NCI-H748 treated with DMSO at 0.1 percent for 48 hours (cell line): ENCODE measurements around the gene PUSL1.

Experiments used
- DNase-seq: peaks from one replicate; lab custom pipeline; 2025; lab: John Stamatoyannopoulos, UW

The PUSL1 gene

DNA sequence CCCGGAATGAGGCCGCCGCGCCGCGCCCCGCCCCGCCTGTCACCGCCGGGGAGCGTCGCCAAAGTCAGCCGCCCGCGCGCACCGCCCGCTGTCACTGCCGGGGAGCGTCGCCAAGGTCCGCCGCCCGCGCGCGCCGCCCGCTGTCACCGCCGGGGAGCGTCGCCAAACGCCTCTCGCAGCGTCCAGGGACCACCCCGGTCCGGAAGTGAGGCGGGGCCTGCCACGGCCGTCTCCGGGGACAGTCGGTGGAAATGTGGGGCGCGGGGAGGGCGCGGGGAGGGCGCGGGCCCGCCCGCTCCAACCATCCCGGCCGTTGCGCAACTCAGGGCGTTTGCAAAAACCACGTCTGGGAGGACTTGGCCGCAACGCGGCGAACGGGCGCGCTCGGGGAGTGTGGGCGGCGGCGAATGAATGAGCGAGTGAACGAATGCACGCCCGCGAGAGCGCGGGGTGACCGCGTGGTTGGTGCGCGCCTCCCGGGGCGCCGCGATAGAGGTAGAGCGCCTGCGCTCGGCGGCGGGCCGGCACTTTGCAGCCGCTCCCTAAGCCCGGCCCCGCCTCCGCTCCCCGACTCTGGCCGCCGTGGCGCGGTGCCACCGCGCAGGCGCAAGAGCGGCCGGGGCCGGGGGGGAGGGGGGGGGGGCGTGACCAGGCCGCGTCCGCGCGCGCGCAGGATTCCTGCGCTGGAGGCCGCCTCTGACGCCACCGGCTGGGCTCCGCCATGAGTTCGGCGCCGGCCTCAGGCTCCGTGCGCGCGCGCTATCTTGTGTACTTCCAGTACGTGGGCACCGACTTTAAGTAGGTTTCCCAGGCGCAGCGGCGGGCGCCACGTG lies at the start of gene PUSL1, which contains the start of gene ACAP3:
Gene PUSL1, plus strand, starts transcription at position 675 of the 833 bp plus-strand sequence. Its CDS starts 47 bp downstream, at position 722.
Gene ACAP3, minus strand, starts transcription at position 8 of the 833 bp plus-strand sequence. CDS start 115 bp downstream, outside the sequence.
- DNase-seq: peak; percentile 63

DNA sequence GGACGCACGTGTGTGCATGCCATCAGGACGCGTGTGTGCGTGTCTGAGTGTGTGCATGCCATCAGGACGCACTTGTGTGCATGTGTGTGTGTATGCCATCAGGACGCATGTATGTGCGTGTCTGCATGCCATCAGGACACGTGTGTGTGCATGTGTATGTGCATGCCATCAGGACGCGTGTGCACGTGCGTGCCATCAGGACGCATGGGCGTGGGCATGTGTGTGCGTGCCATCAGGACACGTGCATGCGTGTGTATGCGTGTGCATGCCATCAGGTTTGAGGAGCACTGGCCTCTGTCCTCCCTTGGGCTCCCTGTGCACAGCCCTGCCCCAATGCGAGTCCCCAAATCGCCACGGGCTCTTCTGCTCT lies 49.3 kb upstream of the PUSL1 start:
- DNase-seq: no peak

DNA sequence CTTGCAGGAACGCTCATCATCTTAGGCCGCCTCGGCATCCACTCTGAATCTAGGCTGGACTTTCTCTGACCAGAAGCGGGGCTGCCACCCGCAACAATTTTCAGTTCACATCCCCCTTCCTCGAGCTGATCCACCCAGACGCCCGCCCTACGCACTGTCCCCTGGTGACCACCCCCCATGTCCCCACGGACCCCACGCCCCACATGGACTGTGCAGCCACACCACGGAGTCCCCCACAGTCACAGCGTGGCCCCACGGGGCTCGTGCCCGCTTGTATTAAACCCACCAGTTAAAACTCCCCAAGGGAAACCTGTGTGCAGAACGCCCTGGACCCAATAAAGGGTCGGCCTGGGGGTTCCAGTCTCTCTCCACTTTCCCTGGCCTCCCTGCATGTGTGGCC lies 48.9 kb upstream of the PUSL1 start:
- DNase-seq: no peak

GRCh38 chr1:1259951-1260600 lies 48.3 kb upstream of the PUSL1 start:
- DNase-seq: no peak

GRCh38 chr1:1260843-1261560 lies 47.4 kb upstream of the PUSL1 start:
- no peak for DNase-seq

DNA sequence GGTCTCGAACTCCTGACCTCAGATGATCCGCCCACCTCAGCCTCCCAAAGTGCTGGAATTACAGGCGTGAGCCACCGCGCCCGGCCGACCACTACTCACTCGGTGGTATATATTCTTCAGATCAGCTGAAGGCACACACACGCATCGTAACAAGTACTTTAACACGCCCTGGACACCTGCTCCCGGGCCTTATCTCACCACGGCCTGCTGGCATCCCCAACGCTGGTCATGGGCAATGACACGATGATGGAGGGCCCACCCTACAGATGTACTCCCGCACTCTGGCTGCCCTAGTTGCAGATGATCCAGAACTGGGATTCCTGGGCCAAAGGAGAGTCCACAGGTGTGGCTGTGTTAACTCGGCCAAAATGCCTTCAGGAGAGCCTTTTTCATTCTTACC lies 46.3 kb upstream of the PUSL1 start:
- no peak for DNase-seq

- no peak for DNase-seq
Observed at GRCh38 chr1:1262758-1263157, 45.6 kb upstream of the PUSL1 start.

GRCh38 chr1:1264026-1264425 lies 44.4 kb upstream of the PUSL1 start:
- no peak for DNase-seq

DNA sequence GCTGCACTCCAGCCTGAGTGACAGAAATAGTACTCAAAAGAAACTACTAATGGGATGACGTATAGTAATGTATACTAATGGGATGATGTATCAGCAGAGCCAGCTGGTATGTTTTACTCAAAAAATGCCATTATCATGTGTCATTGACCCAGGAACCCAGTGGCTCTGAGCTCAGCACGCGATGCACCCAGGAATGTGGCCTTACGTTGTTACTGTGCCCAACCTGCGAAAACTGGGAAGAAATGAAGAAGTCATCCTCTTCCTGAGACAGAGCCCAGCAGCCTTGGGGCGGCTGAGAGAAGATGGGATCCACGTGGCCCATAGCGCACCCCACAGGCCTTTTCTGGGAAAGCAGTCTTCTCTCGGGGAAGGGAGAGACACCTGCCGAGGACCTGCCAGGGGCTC lies 43.5 kb upstream of the PUSL1 start:
- no peak for DNase-seq

- no peak for DNase-seq
Observed at GRCh38 chr1:1267488-1268283, 40.7 kb upstream of the PUSL1 start.

DNA sequence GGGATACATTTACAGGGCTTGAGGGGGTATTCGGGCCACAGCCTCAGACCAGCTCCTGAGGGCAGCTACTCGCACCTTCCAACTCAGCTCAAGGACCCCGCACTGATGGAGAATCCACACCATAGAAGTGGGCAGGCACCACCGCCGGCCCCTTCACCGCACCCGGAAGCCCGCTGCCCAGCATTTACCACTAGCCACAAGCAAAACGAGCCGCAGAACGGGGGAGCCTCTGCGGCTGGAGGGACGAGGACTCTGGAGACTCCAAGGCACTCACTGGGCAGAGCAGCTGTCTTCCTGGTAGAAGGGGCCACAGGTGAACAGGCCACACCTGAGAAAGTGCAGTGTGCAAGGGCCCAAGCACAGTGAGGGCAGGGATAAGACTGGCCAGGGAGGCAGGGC lies 40.1 kb upstream of the PUSL1 start:
- no peak for DNase-seq

- DNase-seq: no peak
Observed at GRCh38 chr1:1270813-1271212, 37.6 kb upstream of the PUSL1 start.

- DNase-seq: no peak
Observed at GRCh38 chr1:1272341-1273208, 35.8 kb upstream of the PUSL1 start.

GRCh38 chr1:1273209-1273511 lies 35.2 kb upstream of the PUSL1 start:
- no peak for DNase-seq

GRCh38 chr1:1273512-1274298 lies 34.7 kb upstream of the PUSL1 start, which contains the start of gene UBE2J2:
UBE2J2 (minus strand) TSS chr1:1273854; CDS start chr1:1267992, 5,862 bp downstream.
- peak; percentile 50 for DNase-seq

GRCh38 chr1:1274299-1274930 lies 34.0 kb upstream of the PUSL1 start:
- DNase-seq: no peak

- DNase-seq: no peak
Observed at GRCh38 chr1:1274931-1275431, 33.4 kb upstream of the PUSL1 start.

- DNase-seq: no peak
Observed at GRCh38 chr1:1275836-1276235, 32.6 kb upstream of the PUSL1 start.

GRCh38 chr1:1278620-1279019 lies 29.8 kb upstream of the PUSL1 start:
- DNase-seq: no peak

DNA sequence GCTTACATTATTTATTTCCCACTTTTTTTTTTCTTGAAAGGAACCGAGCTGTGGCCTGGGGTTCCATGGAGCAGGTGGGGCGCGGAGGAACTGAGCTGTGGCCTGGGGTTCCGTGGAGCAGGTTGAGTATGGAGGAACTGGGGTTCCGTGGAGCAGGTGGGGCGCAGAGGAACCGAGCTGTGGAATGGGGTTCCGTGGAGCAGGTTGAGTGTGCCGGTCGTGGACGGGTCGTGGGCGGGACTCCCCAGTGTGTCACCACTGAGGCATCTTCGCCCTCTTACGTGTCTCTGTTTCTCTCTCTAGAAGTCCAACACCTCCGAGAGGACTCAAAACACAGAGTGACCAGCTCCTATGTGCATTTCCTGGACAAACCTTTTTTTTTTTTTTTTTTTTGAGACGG lies 29.4 kb upstream of the PUSL1 start:
- DNase-seq: no peak
